Endometrial microvascular endothelial cells (primary cell): ENCODE results near the gene EIF4G3. TPM values are rescaled to one million over a fixed set of nuclear protein-coding genes. Genes with fewer than 3 reads are reported as not detected.

ENCODE experiments used
- in situ Hi-C: cut with HindIII; loops from 2 replicates; pipeline ENCODE4 v1.10.0; 2017; ENCODE audit warnings: low sequenced_read_pairs, low pct_unique_long_range_greater_than_20kb; ENCODE audit errors: inconsistent ontology term
- total RNA-seq: library from RNA; depleted of rRNA; stranded (reverse); fragments of >200 nt; gene quantifications from one replicate; pipeline ENCODE4 v1.2.3, GENCODE V29; 2015; ENCODE audit errors: inconsistent ontology term

Gene EIF4G3
- total RNA-seq, 1 donor from 2014 or later, result 31.3 TPM

DNA sequence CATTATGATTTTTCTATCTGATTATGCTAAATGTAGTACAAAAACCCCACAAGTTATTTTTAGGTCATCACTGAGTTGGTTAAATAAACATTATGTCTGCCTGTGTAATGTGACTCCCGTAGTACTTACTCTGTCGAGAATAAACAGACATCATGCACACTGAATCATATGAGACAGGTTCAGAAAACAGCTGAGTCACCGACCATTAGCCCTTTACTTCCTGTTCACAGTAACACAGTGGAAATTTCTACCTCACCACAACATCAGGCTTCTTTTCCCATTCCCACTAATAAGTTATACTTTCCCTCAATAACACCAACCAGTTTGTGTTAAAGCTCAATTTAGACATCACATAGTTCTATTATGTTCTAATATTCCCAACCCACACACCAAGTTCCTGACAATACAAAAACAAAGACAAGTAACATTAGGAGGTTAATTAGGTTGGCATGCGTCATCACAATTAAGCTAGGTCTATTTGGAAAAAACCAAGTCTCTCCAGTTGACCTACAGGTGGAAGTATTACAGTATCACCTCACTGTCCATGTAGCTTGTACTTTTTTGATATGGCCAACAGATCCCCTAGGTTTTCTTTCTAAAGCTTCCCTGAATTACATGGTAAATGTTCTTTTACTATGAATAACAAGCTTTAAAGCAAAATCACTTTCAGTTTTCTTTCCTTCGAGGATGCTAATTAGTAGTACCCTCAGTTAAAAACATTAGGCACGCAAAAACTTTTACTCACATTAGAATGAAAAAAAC is 154.2 kb downstream of the EIF4G3 start:
- in situ Hi-C loops, result no loop called here

DNA sequence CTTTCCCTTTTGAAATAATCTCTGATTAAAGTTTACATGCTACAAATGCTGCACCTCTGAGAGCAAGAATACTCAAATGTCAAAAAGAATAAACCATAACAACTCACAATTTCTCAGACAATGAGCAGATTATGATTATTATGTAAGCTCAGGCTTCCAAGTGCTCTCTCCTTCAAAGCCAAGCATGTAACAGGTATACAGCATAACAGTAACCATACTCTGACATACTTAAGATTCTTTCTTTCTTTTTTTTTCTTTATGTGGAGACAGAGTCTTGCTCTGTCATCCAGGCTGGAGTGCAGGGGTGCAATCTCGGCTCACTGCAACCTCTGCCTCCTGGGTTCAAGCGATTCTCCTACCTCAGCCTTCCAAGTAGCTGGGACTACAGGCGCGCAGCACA is 155.4 kb downstream of the EIF4G3 start:
- in situ Hi-C loops, result no loop called here

GRCh38 chr1:21020151-21020550 is 156.5 kb downstream of the EIF4G3 start:
- in situ Hi-C loops, result no loop called here

- in situ Hi-C loops, result no loop called here
Observed at GRCh38 chr1:21018673-21019072, 158.0 kb downstream of the EIF4G3 start.

DNA sequence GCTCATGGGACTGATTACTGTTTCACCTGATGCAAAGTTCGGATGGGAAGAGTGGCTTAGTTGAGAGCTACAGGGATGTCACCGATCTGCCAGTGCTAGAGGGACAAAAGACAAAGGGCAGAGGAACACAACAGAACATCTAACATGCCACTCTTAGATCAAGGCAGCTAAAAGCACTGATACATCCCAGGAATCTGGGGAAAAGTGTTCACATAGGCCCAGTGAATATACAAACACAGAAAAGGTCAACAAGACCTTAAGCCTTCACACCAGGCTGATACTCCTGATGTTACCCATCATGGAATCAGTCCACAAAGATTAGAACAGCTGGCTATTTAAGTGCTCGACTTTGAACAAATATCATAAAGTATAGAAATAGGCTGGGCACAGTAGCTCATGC is 163.2 kb downstream of the EIF4G3 start:
- in situ Hi-C loops, result no loop called here

DNA sequence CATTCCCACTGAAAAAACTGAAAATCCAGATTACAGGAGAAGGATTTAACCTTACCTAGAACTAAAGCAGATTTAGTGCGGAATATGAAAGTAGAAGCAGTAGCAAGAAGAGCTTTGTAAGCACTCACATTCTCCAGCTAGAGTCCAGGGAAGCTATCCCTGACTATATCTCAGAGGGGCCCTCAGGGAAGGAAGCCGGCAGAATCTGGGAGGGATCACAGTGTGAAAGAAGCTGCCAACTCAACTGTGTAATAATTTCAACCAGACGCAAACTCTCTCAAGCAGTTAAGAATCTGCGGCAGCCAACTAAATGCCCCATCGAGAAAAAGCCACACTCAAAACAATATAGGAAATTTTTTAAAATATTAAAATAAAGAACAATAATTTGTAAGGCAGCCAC is 163.8 kb downstream of the EIF4G3 start:
- in situ Hi-C loops, result no loop called here

GRCh38 chr1:21007876-21008275 is 168.8 kb downstream of the EIF4G3 start:
- in situ Hi-C loops, result no loop called here

DNA sequence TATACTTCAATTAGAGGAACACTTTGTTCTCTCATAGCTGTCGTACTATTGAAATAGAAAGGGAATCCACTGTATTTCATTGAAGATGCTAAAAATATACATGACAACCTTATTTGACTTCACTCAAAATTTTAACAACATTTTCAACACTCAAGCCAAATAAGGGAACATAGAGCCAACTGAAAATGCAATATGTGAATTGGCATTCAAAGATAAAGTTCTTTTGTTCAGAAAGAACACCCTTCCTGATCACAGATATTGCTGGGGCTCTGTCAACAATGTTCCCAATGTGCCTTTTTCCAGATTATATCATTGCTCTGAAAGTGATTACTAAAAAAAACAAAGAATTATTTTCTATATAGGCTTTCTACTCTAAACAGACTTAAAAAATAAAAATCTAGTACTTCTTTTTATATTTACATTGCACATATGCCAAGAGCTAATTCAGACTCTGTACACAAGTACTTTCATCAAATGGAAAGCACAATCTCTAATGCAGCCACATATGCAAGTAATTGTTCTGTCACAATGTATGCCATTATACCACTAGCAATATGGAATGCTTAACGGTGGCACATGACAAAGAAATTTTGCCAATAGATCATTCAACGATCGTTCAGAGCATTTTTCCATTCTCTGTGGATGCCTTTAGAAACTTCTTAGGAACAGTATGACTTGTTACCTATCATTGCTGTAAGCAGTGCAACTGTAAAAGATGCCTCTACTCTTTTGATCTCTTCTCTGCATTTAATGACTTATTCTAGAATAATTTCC is 171.0 kb downstream of the EIF4G3 start:
- in situ Hi-C loops, result no loop called here

GRCh38 chr1:21003281-21004045 is 173.2 kb downstream of the EIF4G3 start:
- in situ Hi-C loops, result no loop called here

DNA sequence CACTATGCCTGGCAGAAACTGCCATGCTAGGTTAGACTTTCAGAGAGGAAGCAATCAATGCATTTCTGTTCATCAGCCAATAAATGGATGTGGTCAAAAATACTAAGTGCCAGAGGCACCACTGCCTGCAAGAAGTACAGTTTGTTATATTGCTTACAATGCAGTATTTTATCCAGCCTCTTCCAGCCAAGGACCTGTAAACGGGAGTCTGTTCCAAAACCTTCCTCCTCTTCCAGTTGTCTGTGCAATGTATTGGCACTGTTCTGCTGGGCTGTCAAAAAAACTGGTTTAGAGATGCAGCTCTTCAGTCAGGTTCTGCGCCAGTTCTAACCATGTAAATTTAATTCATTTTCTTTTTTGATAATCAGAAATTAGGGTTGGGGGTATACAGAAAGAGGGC is 175.7 kb downstream of the EIF4G3 start:
- in situ Hi-C loops, result no loop called here

DNA sequence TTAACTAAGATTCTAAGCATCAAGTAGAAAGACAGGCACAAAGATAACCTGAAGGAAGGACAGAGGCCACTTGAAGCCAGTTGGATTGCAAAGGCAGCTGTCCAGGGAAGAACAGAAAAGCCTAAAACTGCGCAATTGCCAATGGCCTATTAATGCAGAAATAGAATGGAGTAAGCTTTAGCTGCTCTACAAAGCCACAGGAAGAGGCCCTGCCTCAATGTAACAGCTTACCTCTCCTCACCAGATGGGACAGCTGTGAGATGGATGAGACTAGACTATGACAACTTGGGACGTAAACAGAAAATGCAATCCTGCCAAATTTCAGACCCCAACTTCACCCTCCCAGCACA is 176.5 kb downstream of the EIF4G3 start:
- in situ Hi-C loops, result no loop called here

- in situ Hi-C loops, result no loop called here
Observed at GRCh38 chr1:20999525-21000244, 177.0 kb downstream of the EIF4G3 start.

GRCh38 chr1:20998826-20999225 is 177.9 kb downstream of the EIF4G3 start:
- in situ Hi-C loops, result no loop called here

DNA sequence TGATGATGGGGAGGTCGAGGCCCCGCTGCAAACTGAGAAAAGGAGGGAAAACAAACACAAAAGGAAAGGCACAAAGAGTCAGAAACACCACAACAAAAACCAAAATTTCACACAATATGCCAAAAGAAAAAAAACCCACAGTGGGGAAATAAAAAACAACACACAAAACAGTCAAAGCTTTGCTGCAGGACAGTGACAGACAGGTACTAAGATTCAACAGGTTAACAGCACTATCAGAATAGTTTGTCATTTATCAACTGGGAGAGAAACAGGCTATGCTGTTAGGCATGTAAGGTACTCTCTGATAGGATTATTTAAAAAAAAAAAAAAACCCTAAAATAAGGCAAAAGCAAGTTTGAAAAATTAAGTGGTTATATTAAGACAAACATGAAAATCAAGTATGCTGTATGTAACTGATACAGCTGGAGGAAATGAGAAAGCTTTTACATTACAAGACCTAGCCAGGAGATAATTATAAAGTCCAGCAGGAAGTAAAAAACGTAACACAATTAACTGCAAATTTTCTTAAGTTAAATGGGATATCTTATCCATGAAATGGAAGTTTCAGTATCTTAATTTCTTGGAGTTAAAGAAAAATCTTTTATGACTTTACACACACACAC is 179.0 kb downstream of the EIF4G3 start:
- in situ Hi-C loops, result no loop called here

DNA sequence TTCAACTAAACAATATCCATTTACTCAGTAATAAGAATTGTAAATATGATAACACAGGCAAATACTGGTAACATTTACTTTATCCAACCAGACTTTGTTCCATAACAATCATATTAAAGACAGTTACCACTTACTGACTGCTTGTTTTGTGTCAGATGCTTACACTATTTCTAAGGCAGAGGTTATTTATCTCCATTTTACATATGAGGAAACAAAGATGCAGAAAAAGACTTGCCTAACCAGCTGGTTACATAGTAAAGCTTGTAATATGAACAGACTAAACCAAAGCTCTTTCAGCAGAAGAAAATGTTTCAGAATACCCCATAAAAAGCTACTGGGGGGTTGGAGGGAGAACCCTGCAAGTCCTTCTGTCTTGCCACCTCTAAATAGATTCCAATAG is 180.1 kb downstream of the EIF4G3 start:
- in situ Hi-C loops, result no loop called here

- in situ Hi-C loops, result no loop called here
Observed at GRCh38 chr1:20993716-20994575, 182.8 kb downstream of the EIF4G3 start.

DNA sequence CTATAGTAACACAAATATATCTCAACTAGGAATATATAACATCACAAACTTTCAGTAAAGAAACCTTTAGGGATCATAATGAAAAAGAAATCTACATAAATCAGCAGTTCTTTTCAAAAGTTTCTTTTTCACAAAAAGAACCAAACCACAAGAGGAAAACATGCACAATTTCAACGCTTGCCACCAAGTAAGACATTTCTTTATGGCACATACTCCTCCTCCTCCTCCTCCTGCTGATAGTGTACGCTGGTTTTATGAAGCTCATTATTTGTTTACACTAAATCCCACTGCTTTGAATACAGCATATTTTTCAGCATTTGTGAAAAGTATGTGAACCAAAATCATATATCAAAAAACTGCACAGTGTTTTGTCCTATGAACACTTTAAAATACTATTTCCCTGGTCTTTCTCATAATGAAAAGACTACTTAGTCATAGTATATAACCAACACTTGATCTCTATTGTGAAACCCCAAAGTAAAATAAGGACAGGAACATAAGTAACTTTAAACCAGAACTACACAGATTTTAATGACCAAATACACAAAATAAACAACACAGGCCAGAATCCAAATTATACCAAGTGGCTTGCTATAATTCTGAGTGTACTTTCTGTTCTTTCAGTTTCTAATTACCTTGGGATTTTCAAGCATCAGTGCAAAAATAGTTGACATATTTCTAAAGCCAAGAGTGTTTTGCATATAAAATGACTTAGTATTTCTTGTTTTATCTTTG is 184.2 kb downstream of the EIF4G3 start:
- in situ Hi-C loops, result no loop called here
